Erythroblast (primary cell): ENCODE results near the gene ADAR.

Experiments used
- DNase-seq, 2 experiments: peaks; one replicate each; lab custom pipeline; 2025; lab: John Stamatoyannopoulos, UW
- GATA1 ChIP-seq: IDR thresholded peaks from 2 replicates; pipeline ENCODE4 v1.6.1; 2011; ENCODE audit warnings: low read depth, mild to moderate bottlenecking, control low read depth, low read length, moderate library complexity
- POLR2A ChIP-seq: IDR thresholded peaks from 2 replicates; pipeline ENCODE4 v1.6.1; 2011; ENCODE audit warnings: mild to moderate bottlenecking, low read length

Gene ADAR

DNA sequence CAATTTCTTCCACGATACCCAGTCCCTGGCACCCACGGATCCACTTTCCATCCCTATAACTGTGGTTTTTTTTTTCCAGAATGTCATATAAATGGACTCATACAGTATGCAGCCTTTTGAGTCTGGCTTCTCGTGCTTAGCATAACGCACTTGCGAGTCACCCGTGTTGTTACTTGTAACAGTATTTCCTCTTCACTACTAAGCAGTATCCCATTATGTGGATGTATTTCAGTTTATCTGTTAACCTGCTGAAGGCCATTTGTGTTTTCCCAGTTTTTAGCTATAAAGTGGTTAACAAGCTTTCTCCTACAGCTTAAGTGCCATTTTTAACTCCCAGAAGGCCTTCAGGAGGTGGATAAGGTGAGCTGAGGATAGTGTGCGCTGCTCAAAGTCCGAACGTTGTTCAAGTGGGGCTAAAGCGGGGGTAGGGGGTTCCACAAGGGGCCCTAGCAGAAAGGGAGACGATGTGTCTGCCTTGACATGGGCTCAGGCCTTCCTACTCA is 829 bp downstream of the ADAR start:
- TF ChIP-seq GATA1 (no peak), POLR2A (no peak)

DNA sequence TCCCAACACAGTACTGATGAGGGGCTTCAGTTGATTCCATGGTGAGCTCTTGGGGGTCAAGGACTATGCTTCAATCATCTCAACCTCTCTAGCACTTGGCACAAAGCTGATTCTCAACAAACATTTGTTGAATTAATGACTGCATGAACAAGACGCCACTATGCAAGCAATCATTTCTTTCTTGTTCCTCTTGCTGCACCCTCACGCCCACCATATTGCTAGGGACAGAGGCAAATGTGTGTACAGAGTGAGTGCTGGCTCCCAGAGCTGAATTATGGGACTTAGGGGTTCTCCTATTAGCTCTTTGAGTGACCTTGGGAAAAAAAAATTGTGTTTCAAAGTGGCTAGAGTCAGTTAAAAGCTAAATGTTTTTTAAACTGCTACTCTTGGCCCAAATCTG is 2.5 kb downstream of the ADAR start:
- no peak for TF ChIP-seq GATA1
- no peak for TF ChIP-seq POLR2A
- no peak for DNase-seq

More for the DNA sequence above, 829 bp downstream of the ADAR start:
- peak; percentile 54 to 69 for DNase-seq

DNA sequence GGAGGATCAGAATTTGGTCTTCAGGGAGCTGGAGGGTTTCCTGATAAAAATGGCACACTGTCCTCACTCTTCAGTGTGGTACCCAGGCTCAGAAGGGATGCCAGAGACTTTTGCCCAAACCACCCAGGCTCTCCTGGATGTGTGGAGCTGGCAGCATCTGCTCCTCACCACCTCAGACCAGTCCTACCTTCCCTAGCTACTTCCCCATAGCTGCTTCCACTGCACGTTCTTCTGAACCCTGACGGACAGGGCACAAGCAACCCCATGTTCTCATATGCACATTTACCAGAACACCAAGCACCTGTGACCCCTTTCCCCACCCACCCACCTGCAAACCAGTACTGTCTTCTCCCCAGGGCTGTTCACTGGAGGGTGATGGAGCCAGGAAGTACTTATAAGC is 4.7 kb downstream of the ADAR start:
- TF ChIP-seq GATA1 = no peak
- no peak for TF ChIP-seq POLR2A
- no peak for DNase-seq

DNA sequence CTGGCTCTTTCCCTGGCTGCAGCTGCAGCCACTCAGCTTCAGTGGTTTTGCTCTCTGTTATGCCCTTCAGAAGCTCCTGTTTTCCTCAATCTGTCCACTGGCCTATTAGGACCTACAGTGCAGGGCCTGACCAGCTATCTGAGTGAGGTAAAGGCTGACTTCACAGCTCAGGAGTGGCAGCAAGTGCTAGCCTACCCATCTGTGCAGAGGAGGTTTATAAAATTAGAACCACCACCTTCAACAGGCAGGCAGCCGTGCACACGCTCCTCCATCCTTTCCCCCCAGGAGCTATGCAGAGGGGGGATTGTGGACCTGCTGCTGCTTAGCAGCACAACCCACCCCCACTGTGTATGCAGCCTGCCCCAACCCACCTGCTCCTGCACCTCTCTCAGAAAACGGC is 8.3 kb downstream of the ADAR start:
- TF ChIP-seq POLR2A (no peak), GATA1 (no peak)
- DNase-seq = no peak

DNA sequence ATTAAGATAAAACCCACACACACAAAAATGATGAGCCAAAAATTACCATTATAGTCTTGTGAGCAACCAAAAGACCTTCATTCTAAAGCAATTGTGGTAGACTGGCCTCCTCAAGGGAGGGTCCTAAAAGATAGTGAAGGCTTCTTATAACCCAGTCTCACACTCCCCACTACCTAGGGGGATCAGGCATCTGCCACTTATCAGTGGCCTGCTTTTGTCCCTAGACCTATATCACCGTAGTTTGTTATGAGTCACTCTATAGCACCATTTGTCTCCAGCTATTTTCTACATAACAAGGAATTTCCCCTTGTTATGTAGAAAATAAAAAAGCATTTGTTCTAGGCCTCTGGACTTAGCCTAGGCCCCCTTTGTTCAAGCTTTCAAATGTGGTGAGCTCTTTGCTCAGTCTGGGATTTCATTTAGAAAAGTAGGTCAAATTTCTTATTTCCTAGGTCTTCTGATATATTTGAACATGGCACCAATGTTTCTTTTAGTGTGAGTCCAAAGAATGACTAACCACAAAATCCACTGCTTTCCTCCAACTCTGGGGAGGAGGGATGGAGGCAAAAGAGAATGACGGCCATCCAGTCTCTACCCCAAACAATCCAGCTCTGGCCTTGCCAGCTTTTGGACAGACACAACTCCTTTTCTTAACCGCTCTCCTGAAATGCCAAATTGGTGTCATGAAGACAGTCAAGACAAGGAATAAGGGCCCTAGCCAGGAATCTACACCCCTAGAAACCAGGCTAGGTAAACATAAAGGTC is 8.9 kb downstream of the ADAR start:
- no peak for DNase-seq
- no peak for TF ChIP-seq POLR2A
- TF ChIP-seq GATA1 = no peak

DNA sequence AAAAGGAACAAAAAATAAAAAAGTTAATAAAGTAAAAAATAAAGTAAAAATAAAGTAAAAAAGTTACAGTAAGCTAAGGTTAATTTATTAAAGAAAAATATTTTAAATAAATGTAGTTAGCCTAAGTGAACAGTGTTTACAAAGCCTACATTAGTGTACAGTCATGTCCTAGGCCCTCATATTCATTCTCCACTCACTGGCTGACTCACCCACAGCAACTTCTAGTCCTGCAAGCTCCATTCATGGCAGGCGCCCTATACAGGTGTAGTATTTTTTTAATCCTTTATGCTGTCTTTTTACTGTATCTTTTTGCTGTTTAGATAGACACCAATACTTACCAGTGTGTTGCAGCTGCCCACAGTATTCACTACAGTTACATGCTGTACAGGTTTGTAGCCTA is 12.4 kb downstream of the ADAR start:
- TF ChIP-seq GATA1 = no peak
- no peak for TF ChIP-seq POLR2A
- DNase-seq = peak in 1 of 2 experiments; percentile 20

DNA sequence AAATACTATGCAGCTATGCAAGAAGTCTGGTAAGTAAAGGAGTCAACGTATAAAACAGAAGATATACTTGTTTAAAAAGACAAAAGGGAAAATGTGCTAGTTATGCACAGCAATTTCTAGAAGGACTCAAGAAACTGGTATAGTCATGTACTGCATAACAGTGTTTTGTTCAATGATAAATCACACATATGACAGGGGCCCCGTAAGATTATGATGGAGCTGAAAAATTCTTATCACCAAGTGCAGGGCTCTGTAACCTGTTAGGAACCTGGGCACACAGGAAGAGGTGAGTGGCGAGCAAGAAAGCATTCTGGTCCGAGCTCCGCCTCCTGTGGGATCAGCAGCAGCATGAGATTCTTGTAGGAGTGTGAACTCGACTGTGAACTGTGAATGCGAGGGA is 13.2 kb downstream of the ADAR start:
- no peak for DNase-seq
- TF ChIP-seq GATA1 (no peak), POLR2A (no peak)

DNA sequence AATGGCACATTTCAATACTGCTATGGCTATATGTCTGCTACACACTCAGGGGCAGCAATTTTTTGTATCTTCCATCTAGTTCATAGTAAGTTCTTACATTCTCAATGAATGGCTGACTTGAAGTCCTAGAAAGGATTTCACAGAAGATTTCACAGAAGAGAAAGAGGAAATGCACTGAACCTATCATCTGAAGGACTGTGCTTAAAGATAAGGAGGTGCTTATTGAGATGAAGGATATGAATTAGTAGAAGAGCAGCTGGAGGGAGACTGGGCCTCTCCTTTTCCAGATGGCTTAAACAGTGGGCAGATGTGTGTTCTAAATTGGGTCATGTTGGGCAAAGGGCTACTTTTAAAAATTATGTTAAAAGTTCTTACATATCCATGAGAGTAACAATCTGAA is 14.6 kb downstream of the ADAR start:
- peak; percentile 20 to 63 for DNase-seq
- TF ChIP-seq GATA1 (no peak), POLR2A (no peak)

DNA sequence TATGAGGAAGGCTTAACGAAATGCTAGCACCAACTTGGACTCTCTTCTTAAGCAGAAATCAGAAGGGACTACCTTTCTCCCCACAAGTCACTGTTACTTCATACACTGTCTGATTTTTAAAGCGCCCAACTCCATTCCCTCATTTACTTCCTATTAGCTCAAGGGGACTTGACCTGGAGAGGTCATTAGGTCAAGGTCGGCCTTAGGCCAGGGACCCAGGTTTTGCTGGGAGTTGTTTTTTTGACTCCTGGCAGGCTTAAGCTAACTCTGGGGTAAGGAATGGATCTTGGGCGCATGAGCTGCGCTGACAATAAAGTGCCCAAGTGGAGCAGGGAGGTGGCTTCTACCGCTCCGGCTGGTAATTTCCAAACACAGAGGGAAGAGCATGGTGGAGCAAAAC is 16.8 kb downstream of the ADAR start:
- DNase-seq = no peak
- no peak for TF ChIP-seq GATA1
- TF ChIP-seq POLR2A = no peak

DNA sequence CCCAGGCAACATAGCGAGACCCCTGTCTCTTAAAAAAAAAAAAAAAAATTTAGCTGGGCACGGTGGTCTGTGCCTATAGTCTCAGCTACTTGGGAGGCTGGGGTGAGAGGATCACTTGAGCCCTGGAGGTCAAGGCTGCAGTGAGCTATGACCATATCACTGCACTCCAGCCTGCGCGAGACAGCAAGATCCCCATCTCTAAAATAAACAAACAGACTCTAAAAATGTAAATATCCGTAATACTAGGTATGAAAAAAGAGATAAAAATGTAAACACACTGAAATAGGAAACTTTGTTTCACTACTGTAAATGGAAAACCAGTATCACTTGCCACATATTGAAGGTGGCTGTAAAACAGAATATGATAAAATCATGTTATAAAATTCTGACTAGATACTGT is 17.2 kb downstream of the ADAR start:
- DNase-seq = no peak

DNA sequence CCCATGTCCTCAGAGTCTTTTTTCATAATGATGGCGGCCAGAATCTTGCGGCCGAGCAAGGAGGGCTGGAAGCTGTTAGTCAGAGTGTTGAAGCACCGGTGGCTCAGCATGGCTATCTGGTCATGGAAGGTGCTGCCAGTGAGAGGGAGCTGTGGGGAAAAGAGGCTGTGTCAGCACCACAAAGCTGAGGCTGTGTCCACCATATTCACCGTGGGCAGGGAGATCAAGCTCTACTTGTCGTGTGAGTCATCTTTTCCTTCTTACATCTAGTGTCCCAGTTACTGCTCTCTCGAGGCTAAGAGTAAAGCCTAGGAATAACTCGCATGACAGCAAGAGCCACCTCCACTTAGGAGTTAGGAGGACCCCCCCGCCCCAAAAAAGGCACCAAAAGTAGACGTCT is 18.2 kb downstream of the ADAR start:
- DNase-seq = no peak
- no peak for TF ChIP-seq GATA1
- TF ChIP-seq POLR2A = no peak

More for the DNA sequence above, 17.2 kb downstream of the ADAR start:
- TF ChIP-seq GATA1 (no peak), POLR2A (no peak)

DNA sequence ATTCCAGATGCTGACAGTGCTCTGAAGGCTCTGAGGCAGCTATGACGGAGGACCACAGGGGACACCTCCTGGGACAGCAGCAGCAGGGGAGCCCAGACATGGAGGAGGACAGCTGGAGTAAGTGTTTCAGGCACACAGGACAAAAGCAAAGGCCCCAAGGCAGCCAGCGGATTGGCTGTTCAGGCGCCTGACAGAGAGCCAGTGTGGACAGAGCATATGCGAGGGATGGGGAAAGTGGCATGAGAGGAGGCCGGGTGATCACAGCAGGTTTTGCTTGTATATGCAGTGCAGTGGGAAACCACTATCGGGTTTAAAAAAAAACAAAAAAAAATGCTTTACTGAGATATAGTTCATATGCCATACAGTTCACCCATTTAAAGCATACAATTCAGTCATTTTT is 21.3 kb downstream of the ADAR start:
- no peak for DNase-seq
- TF ChIP-seq GATA1 (no peak), POLR2A (no peak)

DNA sequence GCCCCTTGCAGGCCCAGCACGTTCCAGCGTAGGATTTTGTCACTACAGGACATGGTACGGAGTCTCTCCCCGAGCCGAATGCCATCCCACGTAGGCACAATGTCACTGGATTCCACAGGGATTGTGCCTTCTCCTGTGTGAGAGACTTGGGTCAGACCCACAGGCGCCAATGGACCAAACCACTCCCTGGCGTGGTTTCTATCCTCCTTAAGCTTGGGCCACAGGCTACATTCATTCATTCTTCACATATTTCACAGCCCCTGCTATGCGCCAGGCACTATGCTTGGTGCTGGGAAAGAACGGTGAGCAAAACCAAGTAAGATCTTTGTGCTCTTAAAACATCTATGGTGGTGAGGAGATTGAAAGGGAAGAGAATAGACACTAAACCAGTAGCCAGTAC is 21.8 kb downstream of the ADAR start:
- DNase-seq = no peak
- TF ChIP-seq GATA1 (no peak), POLR2A (no peak)

DNA sequence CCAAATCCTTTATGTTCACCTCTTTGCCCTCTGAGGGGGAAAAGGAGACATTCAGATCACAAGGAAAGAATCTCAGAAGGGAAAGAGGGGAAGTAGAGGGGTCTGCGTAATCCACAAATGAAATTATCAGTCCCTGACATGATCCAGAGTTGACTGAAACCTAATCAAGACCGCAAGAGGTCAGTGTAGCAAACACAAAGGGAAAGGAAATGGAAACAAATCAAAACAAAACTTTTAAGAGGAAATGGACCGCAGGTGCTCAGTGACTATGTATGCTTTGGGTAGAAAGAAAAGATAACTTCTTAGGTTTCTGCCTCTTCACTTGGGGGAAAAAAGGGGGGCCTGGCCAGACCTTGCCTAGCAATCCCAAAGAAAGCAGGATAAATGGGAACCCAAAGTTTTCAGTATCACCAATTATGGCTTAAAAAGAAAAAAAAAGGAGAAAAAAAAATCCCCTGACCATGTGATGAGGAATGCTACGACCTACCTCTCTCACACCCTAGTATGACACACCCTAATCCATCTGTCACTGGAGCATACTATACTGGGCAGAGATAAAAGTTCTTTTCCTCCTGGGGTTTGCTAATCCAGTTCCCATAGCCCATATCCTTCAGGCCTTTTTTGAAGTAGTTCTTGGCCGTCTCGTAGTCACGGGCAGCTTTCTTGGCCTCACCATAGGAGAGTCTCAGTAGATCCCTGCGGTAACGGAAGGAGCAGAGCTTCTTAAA is 23.6 kb downstream of the ADAR start:
- DNase-seq = no peak
- TF ChIP-seq POLR2A (no peak), GATA1 (no peak)

DNA sequence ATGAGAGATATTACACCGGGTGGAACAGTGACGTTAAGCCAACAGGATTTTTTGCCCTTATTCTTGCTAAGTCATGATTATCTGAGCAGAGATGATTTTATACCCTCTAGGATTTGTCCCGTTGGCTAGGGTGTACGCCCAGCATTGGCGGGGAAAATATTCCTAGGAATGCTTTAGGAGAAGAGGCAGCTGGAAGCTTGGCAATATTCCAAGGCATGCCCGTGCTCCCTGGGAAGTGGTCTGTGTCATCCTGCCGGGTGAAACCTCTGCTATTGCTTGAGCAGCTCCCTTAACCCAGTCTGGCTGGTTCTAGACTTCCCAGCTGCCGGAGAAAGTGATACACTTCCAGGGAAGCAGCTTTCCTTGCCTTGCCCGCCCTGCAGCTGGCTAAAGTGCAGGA is 24.2 kb downstream of the ADAR start:
- TF ChIP-seq GATA1 (no peak), POLR2A (no peak)

More for the DNA sequence above, 24.2 kb downstream of the ADAR start:
- no peak for DNase-seq
